OCI-LY3 (cell line): ENCODE measurements around the gene TM4SF5.

Experiments used
- CTCF ChIP-seq: fragments of 200-600, 300-600 bp; sonication (generic); IDR thresholded peaks from 2 replicates; pipeline ENCODE4 v1.5.1; 2014; ENCODE audit warnings: antibody characterized with exemption, low read length, low read depth
- EZH2phosphoT487 ChIP-seq: fragments of 200-600 bp; shearing (Covaris generic); IDR thresholded peaks from 2 replicates; pipeline ENCODE4 v1.6.1; 2018; ENCODE audit warnings: antibody characterized with exemption, mixed run types, low read depth

- TF ChIP-seq EZH2phosphoT487 (no peak), CTCF (no peak)
Observed at GRCh38 chr17:4788159-4788806, 16.6 kb downstream of the TM4SF5 start.
